ENCODE results near the gene LHX8. TPM values are rescaled to one million over a fixed set of nuclear protein-coding genes. Genes with fewer than 3 reads are reported as not detected.
"Not testable (repeated sequence)": the region's sequence is repeated elsewhere in the genome, so short reads cannot be mapped to it uniquely, and the experiment has no call there.

LHX8 gene
- not detected for polyA plus RNA-seq (ENCODE audit: low read depth in 6 of 6)

DNA sequence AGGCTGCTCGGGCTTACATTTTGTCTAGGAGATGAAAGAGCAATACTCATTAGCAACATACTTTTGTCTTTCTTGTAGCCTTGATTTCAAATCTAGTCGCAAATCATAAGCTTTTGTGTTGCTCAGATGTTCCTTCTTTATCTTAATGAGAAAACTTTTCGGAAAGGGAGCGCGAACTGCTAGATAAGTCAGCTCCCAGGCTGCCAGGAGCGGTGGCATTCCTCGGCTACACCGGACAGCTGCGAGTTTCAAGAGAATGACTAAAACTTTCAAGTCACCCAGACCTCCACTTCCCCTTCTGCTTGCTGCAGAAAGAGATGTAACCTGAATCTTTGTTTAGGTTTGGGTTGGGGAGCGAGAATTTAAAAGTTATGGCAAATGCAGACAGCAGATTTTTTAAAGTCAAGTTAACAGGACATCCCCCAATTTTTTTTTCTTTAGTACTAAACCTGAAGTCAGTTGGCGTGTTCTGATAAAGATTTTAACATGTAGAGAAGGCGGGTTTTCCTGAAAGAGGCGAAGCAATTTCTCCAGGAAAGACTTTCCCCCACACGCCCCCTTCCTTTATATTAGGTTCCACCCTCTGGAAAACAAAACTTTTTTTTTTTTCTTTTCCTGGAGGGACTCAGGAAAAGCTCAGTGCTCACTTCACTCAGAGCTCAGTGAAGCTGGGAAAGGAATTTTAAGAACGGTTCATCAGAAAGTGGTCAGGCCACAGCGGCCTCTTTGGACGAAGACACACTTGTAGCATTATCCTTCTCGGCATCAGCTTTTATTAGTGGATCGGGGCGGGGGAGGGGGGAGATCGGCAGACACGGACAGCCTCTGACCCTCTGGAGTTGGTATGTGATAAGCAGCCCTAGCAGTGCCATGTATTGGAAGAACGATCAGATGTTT, at the start of gene LHX8:
LHX8 (plus strand) TSS at position 639 of the 897 bp plus-strand sequence. CDS start 2,227 bp downstream, outside the sequence.
- Mint-ChIP-seq H3K27ac (peak within 1 kb of the TSS in 3 of 6 donors; percentile 26 to 47 (median 34)), H3K4me3 (peak within 1 kb of the TSS; percentile 40 to 85 (median 74)), H3K36me3 (peaks cover 0 to 12% of the 10 kb centered on the region in 2 donors), H3K27me3 (peaks cover 73 to 90% (median 87%) of the 10 kb centered on the region in 3 donors), H3K9me3 (peaks cover 5 to 22% (median 6%) of the 10 kb centered on the region in 7 donors), H3K4me1 (peaks cover 11 to 20% (median 15%) of the 10 kb centered on the region in 3 donors)
- no peak for DNase-seq
- ATAC-seq (ENCODE audit: low read depth in 2 of 2) = no peak

DNA sequence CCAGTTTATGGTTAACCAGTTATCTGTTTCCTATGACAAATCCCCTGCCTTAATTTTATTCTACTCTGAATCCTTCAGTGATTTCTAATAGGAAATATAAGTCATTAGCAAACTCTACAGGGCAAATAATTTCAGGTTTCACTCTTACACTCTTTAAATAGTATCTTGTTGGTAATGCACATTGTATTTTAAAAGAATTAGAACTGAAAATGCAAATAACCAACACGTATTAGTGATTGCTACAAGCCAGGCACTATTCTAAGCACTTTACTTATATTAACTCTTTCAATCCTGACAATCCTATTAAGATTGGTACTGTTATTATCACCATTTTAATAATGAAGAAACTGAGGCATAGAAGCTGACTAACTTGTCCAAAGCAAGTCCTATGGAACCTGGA, 48.3 kb upstream of the LHX8 start:
- Mint-ChIP-seq H3K36me3 (no peaks in the 10 kb centered on the region), H3K27me3 (no peaks in the 10 kb centered on the region), H3K4me3 (no peak overlapping the region), H3K9me3 (peaks cover 0 to 6% (median 2%) of the 10 kb centered on the region in 7 donors), H3K4me1 (no peaks in the 10 kb centered on the region), H3K27ac (no peak overlapping the region)
- no peak for DNase-seq
- no peak for ATAC-seq (ENCODE audit: low read depth in 2 of 2)

DNA sequence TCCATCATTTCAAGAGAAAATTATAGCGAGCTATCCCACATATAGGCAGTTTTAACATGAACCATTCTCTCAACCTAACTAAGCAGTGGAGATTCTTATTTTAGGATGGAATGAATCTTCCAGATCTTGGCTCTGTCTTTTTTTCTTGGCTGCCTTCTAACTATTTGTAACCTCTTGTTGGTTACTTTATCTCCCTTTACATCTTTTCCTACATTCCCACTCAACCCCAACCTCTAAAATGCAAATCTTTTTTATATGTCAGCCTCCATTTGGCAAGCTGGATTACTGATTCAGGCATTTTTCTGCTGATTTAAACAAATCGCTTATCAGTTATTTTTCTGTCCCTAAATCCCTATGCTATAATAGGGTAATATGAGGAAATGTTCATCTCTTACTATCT, 46.9 kb upstream of the LHX8 start:
- H3K27me3 Mint-ChIP-seq = no peaks in the 10 kb centered on the region
- no peak overlapping the region for H3K4me3 Mint-ChIP-seq
- no peak for ATAC-seq (ENCODE audit: low read depth in 2 of 2)
- no peak overlapping the region for H3K27ac Mint-ChIP-seq
- no peaks in the 10 kb centered on the region for H3K36me3 Mint-ChIP-seq
- no peak for DNase-seq
- H3K4me1 Mint-ChIP-seq = no peaks in the 10 kb centered on the region
- peaks cover 0 to 5% (median 2%) of the 10 kb centered on the region in 7 donors for H3K9me3 Mint-ChIP-seq

DNA sequence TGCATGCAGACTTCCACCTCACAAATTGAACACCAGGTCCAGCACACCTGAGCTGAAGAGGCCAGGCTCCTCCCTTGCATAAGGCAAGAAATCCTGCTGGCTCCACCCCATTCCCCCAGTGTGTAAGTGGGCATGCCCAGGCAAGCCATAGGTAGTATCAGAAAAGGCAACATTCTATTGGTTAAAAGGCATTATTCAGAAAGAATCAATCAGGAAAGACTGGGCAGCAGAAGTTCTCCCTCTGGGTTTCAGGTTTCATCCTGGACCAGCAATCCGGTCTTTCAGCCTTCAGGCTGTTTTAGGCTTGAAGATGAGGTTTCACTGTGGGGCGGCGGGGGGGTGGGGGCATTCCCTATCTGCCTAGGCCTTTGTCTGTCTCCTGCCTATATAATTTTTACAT, 42.0 kb upstream of the LHX8 start:
- peaks cover 0 to 11% (median 0%) of the 10 kb centered on the region in 7 donors for H3K9me3 Mint-ChIP-seq
- H3K4me3 Mint-ChIP-seq = no peak overlapping the region
- DNase-seq = no peak
- H3K27ac Mint-ChIP-seq = no peak overlapping the region
- no peaks in the 10 kb centered on the region for H3K4me1 Mint-ChIP-seq
- H3K36me3 Mint-ChIP-seq = no peaks in the 10 kb centered on the region
- no peak for ATAC-seq (ENCODE audit: low read depth in 2 of 2)
- H3K27me3 Mint-ChIP-seq = no peaks in the 10 kb centered on the region

DNA sequence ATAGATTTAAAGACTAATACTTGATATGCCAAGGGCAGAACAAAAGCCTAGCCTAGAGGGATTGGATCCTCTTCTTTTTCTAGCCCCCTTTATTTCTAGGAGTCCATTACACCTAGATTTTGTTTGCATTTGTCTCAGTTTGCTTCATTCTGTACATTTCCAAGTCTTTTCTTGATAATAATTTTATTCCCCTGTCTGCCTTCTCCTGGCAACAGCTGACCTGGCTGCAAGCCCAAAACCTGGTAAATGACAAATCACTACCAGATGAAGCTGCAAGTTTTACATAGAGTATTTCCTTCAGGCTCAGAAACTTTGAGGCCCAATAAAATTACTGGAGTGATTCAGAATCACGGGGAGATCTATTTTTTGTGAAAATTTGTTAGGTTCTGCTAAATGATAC, 36.5 kb upstream of the LHX8 start:
- peaks cover 0 to 6% (median 0%) of the 10 kb centered on the region in 7 donors for H3K9me3 Mint-ChIP-seq
- ATAC-seq (ENCODE audit: low read depth in 2 of 2) (no peak), DNase-seq (no peak)
- no peaks in the 10 kb centered on the region for H3K4me1 Mint-ChIP-seq
- no peak overlapping the region for H3K4me3 Mint-ChIP-seq
- no peak overlapping the region for H3K27ac Mint-ChIP-seq
- no peaks in the 10 kb centered on the region for H3K36me3 Mint-ChIP-seq
- H3K27me3 Mint-ChIP-seq = no peaks in the 10 kb centered on the region

DNA sequence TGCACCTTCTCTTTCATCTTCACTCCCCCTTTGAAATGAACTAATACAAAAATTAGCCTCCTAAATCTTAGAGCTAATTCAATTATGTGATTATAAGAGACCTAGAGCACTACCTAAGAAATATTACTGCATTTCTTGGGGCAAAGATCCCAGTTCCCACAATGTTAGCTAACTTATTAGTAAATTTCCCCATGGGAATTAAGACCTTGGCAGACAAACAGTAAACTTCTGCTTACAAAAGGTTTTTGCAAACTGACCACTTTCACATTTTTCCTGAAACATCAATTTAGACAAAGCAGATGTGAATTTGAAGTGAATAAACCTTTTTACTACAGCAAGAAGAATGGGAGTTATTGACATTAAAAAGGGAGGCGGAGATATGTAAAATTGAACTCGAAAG, 34.6 kb upstream of the LHX8 start:
- H3K27me3 Mint-ChIP-seq = no peaks in the 10 kb centered on the region
- no peak for DNase-seq
- no peak for ATAC-seq (ENCODE audit: low read depth in 2 of 2)
- H3K4me1 Mint-ChIP-seq = no peaks in the 10 kb centered on the region
- peaks cover 0 to 4% (median 0%) of the 10 kb centered on the region in 7 donors for H3K9me3 Mint-ChIP-seq
- no peak overlapping the region for H3K27ac Mint-ChIP-seq
- no peaks in the 10 kb centered on the region for H3K36me3 Mint-ChIP-seq
- no peak overlapping the region for H3K4me3 Mint-ChIP-seq

DNA sequence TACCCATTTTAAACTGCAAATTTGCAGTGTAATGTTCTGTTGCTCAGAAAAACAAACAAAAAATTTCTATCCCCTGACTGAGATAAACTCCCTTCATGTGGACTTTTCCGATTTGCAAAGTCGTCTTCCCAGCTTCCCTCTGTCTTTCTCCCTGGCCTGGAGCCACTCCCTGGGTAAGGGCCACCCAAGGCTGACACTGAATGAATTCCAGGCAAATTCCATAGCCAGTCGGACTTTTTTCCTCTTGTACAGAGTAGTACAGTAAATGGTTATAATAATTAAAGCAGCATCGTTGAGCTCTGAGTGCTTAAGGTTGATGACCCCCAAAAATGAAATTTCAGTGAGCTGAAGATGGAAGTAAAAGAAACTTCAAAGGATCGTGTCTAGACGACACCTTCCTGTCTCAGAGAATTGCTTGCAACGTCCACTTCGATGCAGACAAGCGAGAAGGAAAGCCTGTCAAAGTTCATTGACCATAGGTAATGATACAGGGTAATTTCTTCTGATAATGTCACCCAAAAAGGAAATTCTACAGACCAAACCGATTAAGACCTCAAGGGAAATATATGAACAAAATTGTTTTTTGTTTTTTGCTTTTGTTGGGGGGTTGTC, 33.6 kb upstream of the LHX8 start:
- Mint-ChIP-seq H3K27me3 (no peaks in the 10 kb centered on the region), H3K4me3 (no peak overlapping the region), H3K9me3 (peaks cover 0 to 4% (median 0%) of the 10 kb centered on the region in 7 donors), H3K36me3 (no peaks in the 10 kb centered on the region), H3K4me1 (no peaks in the 10 kb centered on the region), H3K27ac (no peak overlapping the region)
- no peak for DNase-seq
- no peak for ATAC-seq (ENCODE audit: low read depth in 2 of 2)

DNA sequence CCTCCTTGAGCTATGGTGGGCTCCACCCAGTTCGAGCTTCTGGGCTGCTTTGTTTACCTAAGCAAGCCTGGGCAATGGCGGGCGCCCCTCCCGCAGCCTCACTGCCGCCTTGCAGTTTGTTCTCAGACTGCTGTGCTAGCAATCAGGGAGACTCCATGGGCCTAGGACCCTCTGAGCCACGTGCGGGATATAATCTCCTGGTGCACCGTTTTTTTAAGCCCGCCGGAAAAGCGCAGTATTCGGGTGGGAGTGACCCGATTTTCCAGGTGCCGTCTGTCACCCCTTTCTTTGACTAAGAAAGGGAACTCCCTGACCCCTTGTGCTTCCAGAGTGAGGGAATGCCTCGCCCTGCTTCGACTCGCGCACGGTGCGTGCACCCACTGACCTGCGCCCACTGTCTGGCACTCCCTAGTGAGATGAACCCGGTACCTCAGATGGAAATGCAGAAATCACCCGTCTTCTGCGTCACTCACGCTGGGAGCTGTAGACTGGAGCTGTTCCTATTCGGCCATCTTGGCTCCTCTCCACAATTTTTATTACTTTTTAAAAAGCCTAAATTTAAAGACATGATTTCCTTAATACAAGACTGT, 21.7 kb upstream of the LHX8 start:
- not testable (repeated sequence) for H3K4me1 Mint-ChIP-seq; ATAC-seq (ENCODE audit: low read depth in 2 of 2); H3K9me3 Mint-ChIP-seq; H3K4me3 Mint-ChIP-seq; H3K27ac Mint-ChIP-seq; H3K27me3 Mint-ChIP-seq; H3K36me3 Mint-ChIP-seq; DNase-seq

DNA sequence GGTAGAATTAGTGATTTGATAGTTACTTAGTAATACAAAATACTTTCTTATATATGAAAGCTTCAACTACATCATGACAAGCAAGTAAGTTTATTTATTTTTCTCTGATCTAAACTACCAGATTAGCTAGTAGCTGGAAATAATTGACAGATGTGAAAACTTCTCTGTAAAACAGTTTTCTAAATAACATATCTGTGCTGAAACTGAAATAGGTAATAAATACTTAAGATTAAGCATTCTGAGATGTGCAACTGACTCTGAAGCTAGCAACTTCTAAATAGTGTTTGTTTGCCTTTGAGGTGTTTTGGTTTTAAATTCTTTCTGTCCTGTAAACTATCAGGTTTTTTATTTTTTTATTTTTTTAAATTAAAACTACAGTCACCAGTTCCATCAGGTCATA, 18.5 kb upstream of the LHX8 start:
- H3K9me3 Mint-ChIP-seq = peaks cover 0 to 4% (median 2%) of the 10 kb centered on the region in 7 donors
- DNase-seq (no peak), ATAC-seq (ENCODE audit: low read depth in 2 of 2) (no peak)
- no peaks in the 10 kb centered on the region for H3K27me3 Mint-ChIP-seq
- no peak overlapping the region for H3K4me3 Mint-ChIP-seq
- H3K4me1 Mint-ChIP-seq = no peaks in the 10 kb centered on the region
- no peak overlapping the region for H3K27ac Mint-ChIP-seq
- no peaks in the 10 kb centered on the region for H3K36me3 Mint-ChIP-seq

DNA sequence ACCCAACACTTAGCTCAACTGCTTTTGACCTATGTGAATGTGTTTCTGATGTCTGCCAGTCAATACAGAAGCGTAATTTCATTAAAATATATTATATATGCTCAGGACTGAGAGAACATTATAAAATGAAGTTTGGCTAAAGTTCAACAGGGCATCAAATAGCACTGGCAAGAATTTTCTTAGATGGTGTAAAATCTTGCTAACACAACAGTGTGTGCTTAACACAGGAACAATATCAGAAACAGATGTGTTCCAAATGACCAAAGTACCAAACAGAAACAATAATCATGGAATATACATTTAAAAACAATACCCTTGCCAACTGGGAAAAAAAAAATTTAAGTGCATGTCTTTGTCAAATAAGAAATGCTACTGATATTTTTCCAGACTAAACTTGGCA, 10.4 kb upstream of the LHX8 start:
- Mint-ChIP-seq H3K27ac (no peak overlapping the region), H3K4me1 (peaks cover 0 to 4% (median 3%) of the 10 kb centered on the region in 3 donors), H3K4me3 (no peak overlapping the region), H3K9me3 (peaks cover 0 to 23% (median 9%) of the 10 kb centered on the region in 7 donors), H3K27me3 (peaks cover 31 to 39% (median 36%) of the 10 kb centered on the region in 3 donors), H3K36me3 (peaks cover 8 to 15% of the 10 kb centered on the region in 2 donors)
- DNase-seq (no peak), ATAC-seq (ENCODE audit: low read depth in 2 of 2) (no peak)

DNA sequence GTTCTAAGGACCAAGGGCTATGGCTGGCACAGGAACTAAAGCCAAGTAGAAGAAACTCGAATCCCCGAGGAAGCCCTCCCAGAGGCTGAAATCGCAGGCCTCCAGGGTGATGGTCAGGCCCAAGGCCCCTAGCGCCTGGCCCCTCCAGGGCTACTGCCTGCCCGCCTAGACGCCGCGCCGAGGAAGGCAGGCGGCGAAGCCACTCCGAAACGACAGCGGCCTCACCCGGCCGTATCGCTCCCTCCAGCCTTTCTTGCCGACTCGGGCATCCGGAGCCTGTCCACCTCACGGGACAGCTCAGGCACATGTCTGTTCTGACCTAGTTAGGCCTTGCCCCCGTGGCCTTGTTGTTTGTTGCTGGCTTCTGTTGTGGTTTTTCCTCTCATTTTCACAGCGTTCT, 9.7 kb upstream of the LHX8 start:
- H3K27me3 Mint-ChIP-seq = peaks cover 35 to 46% (median 44%) of the 10 kb centered on the region in 3 donors
- DNase-seq = no peak
- H3K27ac Mint-ChIP-seq = no peak overlapping the region
- H3K36me3 Mint-ChIP-seq = peaks cover 8 to 15% of the 10 kb centered on the region in 2 donors
- H3K4me3 Mint-ChIP-seq = no peak overlapping the region
- peaks cover 0 to 23% (median 9%) of the 10 kb centered on the region in 7 donors for H3K9me3 Mint-ChIP-seq
- peaks cover 0 to 4% (median 3%) of the 10 kb centered on the region in 3 donors for H3K4me1 Mint-ChIP-seq
- no peak for ATAC-seq (ENCODE audit: low read depth in 2 of 2)

DNA sequence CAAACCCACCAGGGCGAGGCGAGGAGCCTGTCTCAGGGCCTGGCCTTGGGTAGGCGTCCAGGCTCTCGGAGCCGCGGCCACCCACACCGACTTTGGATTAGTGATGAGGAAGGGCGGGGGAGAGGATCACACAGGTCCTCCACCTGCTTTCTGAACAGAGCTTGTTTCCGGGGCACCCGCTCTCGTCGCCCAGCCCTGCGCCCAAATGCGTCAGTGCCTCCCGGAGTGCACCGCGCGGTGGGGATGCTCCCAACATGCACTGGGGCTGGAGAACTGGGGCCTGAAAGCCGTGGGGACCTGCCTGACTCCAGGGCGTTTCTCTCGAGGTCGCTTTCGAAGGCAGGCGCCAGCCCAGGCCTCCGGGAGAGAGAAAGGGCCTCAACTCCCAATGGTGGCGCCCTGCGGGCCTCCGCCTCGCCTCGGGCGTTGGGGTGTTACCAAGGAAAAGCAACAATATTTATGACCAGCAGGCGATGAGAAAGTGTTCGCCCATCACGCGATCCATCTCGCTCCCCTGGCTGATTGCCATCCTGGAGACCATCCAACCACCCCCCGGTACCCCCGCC, 8.9 kb upstream of the LHX8 start:
- peaks cover 35 to 49% (median 46%) of the 10 kb centered on the region in 3 donors for H3K27me3 Mint-ChIP-seq
- H3K27ac Mint-ChIP-seq = no peak overlapping the region
- H3K36me3 Mint-ChIP-seq = peaks cover 8 to 15% of the 10 kb centered on the region in 2 donors
- ATAC-seq (ENCODE audit: low read depth in 2 of 2) (no peak), DNase-seq (no peak)
- H3K4me3 Mint-ChIP-seq = peak overlapping the region in 1 of 8 donors; percentile 25
- H3K4me1 Mint-ChIP-seq = peaks cover 0 to 4% (median 3%) of the 10 kb centered on the region in 3 donors
- H3K9me3 Mint-ChIP-seq = peaks cover 0 to 23% (median 11%) of the 10 kb centered on the region in 7 donors

DNA sequence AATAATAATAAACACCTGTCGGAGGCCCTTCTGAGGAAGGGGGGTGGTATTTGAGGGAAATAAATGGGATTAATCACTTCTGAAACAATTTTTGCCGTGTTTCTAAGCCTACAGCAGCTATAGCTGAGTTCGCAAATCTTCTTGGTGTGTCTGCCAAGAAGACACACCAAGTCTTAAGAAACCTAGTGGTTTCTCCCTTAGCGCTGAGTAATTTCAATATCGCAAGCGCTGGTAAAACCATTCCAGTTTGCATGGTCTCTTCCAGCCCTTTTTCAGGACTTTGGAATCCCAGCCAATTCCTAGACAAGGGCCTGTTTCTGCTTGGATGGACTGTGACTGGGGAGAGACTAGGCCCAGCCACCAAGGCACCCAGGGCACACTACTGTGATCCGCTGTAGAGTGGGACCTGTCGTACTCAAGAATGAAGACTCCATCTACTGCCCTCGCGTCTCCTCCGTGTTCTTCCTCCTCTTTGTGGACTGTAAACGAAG, 7.5 kb upstream of the LHX8 start:
- Mint-ChIP-seq H3K9me3 (peaks cover 0 to 26% (median 11%) of the 10 kb centered on the region in 7 donors), H3K27me3 (peaks cover 47 to 63% (median 57%) of the 10 kb centered on the region in 3 donors), H3K4me1 (peaks cover 0 to 4% (median 3%) of the 10 kb centered on the region in 3 donors), H3K36me3 (peaks cover 8 to 15% of the 10 kb centered on the region in 2 donors), H3K4me3 (no peak overlapping the region), H3K27ac (no peak overlapping the region)
- ATAC-seq (ENCODE audit: low read depth in 2 of 2) (no peak), DNase-seq (no peak)

Data from naive B cell (primary cell).